EL (cell line): ENCODE data around the gene RIPOR3.
"Not testable (repeated sequence)": the region's sequence is repeated elsewhere in the genome, so short reads cannot be mapped to it uniquely, and the experiment has no call there.

ENCODE experiments used
- DNase-seq: peaks from one replicate; pipeline ENCODE4 v3.0.0-alpha.2; 2016

RIPOR3 gene

GRCh38 chr20:50724851-50725723, 33.7 kb upstream of the RIPOR3 start:
- DNase-seq, result peak; percentile 99

- no peak for DNase-seq
These were observed 32.9 kb upstream of the RIPOR3 start for GRCh38 chr20:50724112-50724725.

DNA sequence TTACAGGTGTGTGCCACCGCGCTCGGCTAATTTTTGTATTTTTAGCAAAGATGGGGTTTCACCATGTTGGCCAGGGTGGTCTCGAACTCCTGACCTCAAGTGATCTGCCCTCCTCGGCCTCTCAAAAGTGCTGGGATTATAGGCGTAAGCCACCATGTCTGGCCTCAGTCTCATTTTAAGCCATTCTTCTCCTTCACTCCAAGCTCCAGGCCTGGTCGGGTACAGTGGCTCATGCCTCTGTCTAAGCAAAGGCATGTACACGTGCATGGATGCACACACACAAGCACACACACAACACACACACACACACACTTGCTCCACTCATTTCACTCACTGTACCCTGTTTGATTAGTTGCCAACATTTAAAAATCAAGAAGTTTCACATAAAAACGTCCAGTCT, 32.3 kb upstream of the RIPOR3 start:
- DNase-seq, result no peak

GRCh38 chr20:50722424-50723155, 31.2 kb upstream of the RIPOR3 start:
- DNase-seq, result no peak

GRCh38 chr20:50721881-50722281, 30.5 kb upstream of the RIPOR3 start:
- no peak for DNase-seq

DNA sequence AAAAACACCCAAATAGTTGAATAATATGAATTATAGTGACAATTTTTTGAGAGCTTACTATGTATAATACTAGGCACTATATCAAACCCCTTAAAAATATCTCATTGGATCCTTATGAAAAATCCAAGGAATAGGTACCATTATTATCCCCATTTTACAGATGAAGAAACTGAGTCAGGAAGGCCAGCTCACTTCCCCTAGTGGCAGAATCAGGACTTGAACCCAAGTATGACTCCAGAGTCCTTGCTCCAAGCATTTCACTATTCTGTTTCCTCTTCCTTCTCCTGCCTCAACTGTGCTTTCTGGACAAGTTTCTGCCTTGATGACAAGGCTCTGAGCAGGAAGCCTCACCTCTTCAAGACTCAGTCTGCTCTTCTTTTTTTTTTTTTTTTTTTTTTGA, 29.2 kb upstream of the RIPOR3 start:
- no peak for DNase-seq

DNA sequence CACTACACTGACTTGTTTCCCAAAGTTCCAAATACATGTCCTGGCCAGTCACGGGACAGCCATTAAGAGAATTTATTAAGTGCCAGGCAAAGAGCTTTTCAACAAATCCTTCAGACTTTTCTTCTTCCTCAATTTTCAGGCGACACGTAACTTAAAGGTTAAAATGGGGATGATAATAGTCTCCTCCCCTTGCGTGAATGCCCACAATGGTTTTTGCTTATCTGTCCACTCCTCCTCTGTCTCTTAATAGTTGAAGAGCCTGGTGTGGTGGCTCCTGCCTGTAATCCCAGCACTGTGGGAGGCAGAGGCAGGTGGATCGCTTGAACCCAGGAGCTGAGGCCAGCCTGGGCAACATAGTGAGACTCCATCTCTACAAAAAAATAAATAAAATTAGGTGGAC, 28.7 kb upstream of the RIPOR3 start:
- DNase-seq, result no peak

DNA sequence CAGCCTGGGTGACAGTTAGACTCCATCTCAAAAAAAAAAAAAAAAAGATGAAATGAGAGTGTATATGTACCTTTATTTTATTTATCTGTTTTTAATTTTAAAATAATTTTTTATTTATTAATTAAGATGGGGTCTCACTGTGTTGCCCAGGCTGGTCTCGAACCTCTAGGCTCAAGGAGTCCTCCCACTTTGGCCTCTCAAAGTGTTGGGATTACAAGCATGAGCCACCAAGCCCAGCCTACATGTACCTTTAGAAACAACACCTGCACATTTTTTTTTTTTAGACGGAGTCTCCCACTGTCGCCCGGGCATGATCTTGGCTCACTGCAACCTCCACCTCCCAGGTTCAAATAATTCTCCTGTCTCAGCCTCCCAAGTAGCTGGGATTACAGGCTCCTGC, 28.0 kb upstream of the RIPOR3 start:
- DNase-seq, result no peak

DNA sequence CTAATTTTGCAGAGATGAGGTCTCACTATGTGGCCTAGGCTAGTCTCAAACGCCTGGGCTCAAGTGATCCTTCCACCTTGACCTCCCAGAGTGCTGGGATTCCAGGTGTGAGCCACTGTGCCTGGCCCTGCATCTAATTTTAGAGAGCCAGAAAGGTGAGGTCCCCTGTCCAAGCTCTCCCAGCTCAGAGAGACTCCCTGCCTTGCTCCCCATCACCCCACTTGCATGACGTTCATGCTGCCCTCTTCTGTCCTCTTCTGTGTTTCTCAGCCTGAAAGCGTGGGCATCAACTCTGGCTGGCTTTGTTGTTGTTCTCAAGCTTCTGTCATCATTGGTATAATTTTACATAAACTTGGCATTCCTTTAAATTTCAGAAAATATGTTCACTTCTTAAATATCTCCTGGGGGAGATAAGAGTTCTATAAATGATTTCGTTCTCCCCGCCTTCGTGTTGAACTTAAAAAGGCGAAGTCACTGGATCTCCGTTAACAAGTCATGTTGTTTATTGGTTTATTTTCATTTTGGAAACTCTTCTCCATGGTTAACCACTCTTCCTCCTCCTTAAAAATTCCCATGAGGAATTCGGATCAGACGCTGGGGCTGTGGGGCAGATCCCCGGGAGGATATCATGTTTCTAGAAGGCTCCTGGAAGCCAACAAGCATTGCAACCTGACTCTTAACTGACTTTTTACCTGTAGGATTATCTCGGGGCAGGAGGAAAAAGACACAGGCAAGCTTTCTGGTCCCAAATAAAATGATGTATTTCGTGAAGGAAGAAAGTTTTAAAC, 26.8 kb upstream of the RIPOR3 start:
- no peak for DNase-seq

DNA sequence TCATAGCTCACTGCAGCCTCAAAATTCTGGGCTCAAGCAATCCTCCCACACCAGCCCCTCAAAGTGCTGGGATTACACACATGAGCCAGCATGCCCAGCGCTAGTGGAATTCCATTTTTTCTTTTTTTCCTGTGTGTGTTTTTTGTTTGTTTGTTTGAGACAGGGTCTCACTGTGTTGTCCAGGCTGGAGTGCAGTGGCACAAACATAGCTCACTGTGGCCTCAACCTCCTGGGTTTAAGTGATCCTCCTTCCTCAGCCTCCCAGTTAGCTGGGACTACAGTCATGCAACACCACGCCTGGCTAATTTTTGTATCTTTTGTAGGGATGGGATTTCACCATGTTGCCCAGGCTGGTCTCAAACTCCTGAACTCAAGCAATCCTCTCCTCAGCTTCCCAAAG, 26.0 kb upstream of the RIPOR3 start:
- DNase-seq, result no peak

DNA sequence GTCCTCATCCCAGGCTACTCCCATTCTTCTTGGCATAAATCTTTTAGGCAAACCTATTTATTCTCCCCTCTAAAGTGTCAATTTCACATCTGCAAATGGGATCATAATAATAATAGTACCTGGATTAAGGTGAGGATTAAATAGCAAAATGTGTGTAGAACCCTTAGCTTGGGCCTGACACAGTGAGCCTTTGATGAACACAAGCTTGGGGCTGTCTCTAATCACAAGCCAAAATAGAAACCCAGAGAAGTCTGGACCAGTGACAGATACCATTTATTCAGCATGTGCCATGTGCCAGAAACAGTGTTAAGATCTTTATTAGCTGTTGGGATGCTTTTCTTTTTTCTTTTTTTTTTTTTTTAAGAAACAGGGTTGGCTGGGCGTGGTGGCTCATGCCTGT, 25.2 kb upstream of the RIPOR3 start:
- no peak for DNase-seq

GRCh38 chr20:50715694-50716093, 24.4 kb upstream of the RIPOR3 start:
- DNase-seq, result no peak

DNA sequence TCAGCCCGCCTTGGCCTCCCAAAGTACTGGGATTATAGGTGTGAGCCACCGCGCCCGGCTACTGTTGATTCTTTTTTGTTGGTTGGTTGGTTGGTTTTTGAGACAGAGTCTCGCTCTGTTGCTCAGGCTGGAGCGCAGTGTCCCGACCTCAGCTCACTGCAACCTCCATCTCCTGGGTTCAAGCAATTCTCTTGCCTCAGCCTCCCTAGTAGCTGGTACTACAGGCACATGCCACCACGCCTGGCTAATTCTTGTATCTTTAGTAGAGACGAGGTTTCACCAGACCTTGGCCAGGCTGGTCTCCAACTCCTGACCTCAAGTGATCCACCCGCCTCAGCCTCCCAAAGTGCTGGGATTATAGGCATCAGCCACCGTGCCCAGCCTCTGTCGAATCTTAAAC, 23.1 kb upstream of the RIPOR3 start:
- not testable (repeated sequence) for DNase-seq

- DNase-seq, result peak; percentile 28
These were observed 22.3 kb upstream of the RIPOR3 start for GRCh38 chr20:50713657-50714101.

DNA sequence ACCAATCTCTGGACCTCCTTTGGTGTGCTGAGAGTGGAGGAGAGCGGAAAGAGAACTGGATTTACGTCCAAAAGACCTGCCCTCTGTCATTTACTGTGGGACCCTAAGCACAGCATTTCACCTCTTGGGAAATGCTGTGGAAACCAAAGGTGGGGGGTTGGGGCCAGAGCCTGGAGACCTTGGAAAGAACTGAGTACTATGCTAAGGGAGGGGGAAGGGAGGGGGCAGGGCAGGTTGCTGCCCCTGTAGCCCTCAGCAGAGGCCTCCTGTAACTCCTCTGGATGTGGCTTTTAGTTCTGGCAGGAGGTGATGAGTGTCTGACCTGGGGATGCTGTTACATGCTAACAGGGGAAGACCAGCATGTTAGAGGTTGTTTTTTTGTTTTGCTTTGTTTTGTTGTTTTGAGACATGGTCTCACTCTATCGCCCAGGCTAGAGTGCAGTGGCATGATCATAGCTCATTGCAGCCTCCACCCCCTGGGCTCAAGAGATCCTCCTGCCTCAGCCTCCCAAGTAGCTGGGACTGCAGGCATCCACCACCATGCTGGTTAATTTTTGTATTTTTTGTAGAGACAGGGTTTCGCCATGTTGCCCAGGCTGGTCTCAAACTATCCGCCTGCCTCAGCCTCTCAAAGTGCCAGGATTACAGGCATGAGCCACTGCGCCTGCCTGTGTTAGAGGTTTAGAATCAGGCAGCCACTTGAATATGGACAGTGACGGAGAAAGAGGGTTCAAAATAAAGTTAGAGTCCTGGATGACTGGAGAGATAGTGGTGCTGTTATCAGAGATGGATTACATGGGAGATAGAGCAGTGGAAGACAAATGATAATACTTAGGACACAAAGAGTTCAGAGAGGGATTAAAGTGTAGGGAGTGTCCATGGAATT, 21.7 kb upstream of the RIPOR3 start:
- DNase-seq, result no peak

DNA sequence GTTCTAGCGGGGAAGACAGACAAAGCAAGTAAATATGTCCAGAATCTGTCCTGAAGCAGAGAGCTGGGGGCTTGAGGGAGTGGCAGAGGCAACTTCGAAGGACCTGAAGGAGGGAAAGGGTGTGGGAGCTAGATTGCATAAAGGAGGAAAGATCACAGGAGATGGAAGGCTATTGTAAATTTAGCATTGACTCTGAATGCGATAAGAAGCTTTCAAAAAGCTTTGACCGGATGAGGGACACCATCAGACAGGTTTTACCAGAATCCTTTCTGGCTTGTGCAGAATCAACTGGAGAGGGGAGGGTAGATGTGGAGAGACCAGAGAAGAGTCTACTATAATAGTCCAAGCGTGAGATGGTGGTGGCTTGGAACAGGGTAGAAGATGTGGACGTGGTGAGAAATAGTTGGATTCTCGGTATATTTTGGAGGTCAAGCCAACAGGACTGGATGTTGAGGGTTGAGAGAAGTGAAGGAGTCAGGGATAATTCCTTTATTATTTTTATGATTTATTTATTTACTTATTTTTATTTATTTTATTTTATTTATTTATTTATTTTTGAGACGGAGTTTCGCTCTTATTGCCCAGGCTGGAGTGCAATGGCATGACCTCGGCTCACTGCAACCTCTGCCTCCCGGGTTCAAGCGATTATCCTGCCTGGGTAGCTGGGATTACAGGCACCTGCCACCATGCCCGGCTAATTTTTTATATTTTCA, 19.9 kb upstream of the RIPOR3 start:
- DNase-seq, result no peak

DNA sequence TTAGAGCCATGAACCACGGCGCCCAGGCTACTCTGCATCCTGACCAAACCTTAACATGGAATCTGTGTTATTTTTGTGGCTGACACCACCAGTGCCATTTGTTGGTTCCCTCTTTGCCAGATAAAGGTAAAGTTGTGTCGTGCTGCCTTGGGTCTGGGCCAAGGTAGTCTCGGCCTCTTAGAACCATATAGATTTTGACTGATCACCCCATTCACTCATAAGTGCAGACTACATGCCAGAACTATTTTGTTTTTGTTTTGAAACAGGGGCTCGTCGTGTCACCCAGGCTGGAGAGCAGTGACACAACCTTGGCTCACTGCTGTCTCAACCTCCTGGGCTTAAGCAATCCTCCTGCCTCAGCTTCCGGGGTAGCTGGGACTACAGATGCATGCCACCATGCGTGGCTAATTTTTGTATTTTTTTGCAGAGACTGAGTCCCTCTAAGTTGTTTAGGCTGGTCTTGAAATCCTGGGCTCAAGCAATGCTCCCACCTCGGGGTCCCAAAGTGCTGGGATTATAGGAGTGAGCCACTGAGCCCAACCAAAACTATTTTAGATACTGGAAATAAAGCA, 19.2 kb upstream of the RIPOR3 start:
- DNase-seq, result peak; percentile 44

GRCh38 chr20:50709636-50709973, 18.3 kb upstream of the RIPOR3 start:
- no peak for DNase-seq

- no peak for DNase-seq
These were observed 17.7 kb upstream of the RIPOR3 start for GRCh38 chr20:50708845-50709635.

DNA sequence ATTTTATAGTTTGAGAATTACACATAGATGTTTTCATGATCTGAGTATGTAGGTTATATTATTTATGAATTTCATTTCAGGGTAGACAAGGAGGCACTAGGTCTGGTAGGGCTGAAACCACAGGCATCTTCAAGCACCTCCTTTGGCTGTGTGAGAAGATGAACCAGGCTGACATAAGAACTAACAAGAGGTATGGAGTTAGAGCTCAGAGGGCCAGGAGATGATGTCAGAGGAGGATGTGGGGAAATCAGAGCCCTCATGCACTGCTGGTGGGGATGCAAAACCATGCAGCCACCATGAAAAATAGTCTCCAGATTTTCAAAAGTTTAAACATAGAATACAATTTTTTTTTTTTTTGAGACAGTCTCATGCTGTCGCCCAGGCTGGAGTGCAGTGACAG, 13.6 kb upstream of the RIPOR3 start:
- peak; percentile 42 for DNase-seq
